ENCODE measurements around the gene TUBB4A. TPM values are rescaled to one million over a fixed set of nuclear protein-coding genes. Genes with fewer than 3 reads are reported as not detected.

TUBB4A gene
- total RNA-seq, 1 experiment from 2014 or later = 20.3 TPM

DNA sequence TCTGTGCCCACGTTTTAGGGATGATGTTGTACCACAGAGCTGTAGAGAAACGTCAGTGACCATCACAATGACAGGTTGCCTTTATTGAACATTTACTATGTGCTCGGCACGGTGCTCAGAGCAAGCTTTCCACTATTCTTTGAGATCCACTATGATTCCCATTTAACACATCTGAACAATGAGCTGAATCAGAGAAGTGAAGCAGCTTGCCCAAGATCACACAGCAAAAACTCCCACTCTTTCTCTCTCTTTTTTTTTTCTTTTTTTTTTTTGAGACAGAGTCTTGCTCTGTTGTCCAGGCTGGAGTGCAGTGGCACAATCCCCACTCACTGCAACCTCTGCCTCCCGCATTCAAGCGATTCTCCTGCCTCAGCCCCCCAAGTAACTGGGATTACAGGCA lies 20.6 kb upstream of the TUBB4A start:
- TF ChIP-seq, protein P1, sequence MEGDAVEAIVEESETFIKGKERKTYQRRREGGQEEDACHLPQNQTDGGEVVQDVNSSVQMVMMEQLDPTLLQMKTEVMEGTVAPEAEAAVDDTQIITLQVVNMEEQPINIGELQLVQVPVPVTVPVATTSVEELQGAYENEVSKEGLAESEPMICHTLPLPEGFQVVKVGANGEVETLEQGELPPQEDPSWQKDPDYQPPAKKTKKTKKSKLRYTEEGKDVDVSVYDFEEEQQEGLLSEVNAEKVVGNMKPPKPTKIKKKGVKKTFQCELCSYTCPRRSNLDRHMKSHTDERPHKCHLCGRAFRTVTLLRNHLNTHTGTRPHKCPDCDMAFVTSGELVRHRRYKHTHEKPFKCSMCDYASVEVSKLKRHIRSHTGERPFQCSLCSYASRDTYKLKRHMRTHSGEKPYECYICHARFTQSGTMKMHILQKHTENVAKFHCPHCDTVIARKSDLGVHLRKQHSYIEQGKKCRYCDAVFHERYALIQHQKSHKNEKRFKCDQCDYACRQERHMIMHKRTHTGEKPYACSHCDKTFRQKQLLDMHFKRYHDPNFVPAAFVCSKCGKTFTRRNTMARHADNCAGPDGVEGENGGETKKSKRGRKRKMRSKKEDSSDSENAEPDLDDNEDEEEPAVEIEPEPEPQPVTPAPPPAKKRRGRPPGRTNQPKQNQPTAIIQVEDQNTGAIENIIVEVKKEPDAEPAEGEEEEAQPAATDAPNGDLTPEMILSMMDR (conservative IDR thresholded peaks at IDR 0.05) = no peak
- Histone ChIP-seq H4K91ac (ENCODE audit: insufficient read length, low read depth, low read length) (no peak overlapping the region), H3K4me2 (ENCODE audit: insufficient read depth, insufficient read length, low read length) (no peak overlapping the region), H3T11ph (ENCODE audit: low read length) (no peak overlapping the region), H3K14ac (ENCODE audit: insufficient read depth, low read length) (no peak overlapping the region), H4K20me1 (ENCODE audit: control insufficient read depth, insufficient read depth, insufficient read length) (no peaks in the 10 kb centered on the region), H3K27me3 (ENCODE audit: insufficient read depth, low read length) (no peaks in the 10 kb centered on the region), H2BK5ac (ENCODE audit: insufficient read length, low read length) (no peak overlapping the region), H3K79me2 (ENCODE audit: insufficient read depth, low read length) (no peaks in the 10 kb centered on the region), H4K5ac (ENCODE audit: insufficient read length, low read depth, low read length) (no peak overlapping the region), H3K9ac (ENCODE audit: extremely low read depth, insufficient read length, low read length) (no peak overlapping the region), H3K4me1 (ENCODE audit: insufficient read depth, low read length) (no peaks in the 10 kb centered on the region), H2BK15ac (ENCODE audit: low read depth, low read length) (no peak overlapping the region), H2BK20ac (ENCODE audit: low read depth, low read length, poor library complexity, severe bottlenecking) (no peak overlapping the region), H3K79me1 (ENCODE audit: insufficient read depth, low read depth, low read length, poor library complexity, severe bottlenecking) (no peaks in the 10 kb centered on the region), H2AFZ (ENCODE audit: low read length) (no peak overlapping the region), H2BK120ac (ENCODE audit: low read depth, low read length, poor library complexity, severe bottlenecking) (no peak overlapping the region), H3K18ac (ENCODE audit: insufficient read length, low read depth, low read length) (no peak overlapping the region), H2BK12ac (ENCODE audit: insufficient read length, low read depth, low read length) (no peak overlapping the region), H4K8ac (replicated peaks; ENCODE audit: insufficient read length, low read depth, low read length) (peak overlapping the region; percentile 24), H3K4ac (ENCODE audit: low read depth, low read length) (no peak overlapping the region), H3K56ac (ENCODE audit: insufficient read length, low read depth, low read length) (no peak overlapping the region), H3K27ac (ENCODE audit: insufficient read length, low read depth, low read length) (no peak overlapping the region), H2AK5ac (ENCODE audit: insufficient read length, low read length) (no peak overlapping the region), H3K23me2 (ENCODE audit: insufficient read length, low read depth, low read length, poor library complexity, severe bottlenecking) (no peaks in the 10 kb centered on the region), H3K23ac (ENCODE audit: insufficient read length, low read depth, low read length) (no peak overlapping the region), H3K9me3 (ENCODE audit: control insufficient read depth, low read depth, low read length) (no peaks in the 10 kb centered on the region)
- no peaks in the 10 kb centered on the region for H3K9me3 Mint-ChIP-seq
- no CpG with 5 or more reads among the region's 6 CpGs for WGBS (ENCODE audit: extremely low coverage, insufficient read length, low lambda C conversion rate)
- H3K27ac Mint-ChIP-seq = no peak overlapping the region
- no peak overlapping the region for H3K4me3 Mint-ChIP-seq
- H3K27me3 Mint-ChIP-seq (ENCODE audit: low read depth) = peaks cover 5% of the 10 kb centered on the region
- peaks cover 4 to 8% of the 10 kb centered on the region in 2 experiments for H3K4me1 Mint-ChIP-seq
- no peaks in the 10 kb centered on the region for H3K36me3 Mint-ChIP-seq (ENCODE audit: insufficient read depth in 1 of 3, low read depth in 3 of 3)
- DNase-seq = no peak

Data from H9 (cell line).